ENCODE results near the gene CDC73.
"Not testable (repeated sequence)": the region's sequence is repeated elsewhere in the genome, so short reads cannot be mapped to it uniquely, and the experiment has no call there.

CDC73 gene

DNA sequence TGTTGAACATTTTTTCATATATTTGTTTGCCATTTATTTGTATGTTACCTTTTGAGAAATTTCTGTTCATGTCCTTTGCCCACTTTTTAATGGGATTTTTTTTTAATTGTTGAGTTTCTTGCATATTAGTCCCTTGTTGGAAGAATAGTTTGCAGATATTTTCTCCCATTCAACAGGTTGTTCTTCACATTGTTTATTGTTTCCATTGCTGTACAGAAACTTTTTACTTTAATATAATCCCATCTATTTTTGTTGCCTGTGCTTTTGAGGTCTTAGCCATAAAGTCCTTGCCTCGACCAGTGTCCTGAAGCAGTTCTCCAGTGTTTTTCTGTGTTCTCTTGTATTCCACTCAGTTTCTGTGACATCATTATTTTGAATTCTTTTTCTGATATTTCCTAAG is 118.8 kb downstream of the CDC73 start:
- DNase-seq, result no peak

DNA sequence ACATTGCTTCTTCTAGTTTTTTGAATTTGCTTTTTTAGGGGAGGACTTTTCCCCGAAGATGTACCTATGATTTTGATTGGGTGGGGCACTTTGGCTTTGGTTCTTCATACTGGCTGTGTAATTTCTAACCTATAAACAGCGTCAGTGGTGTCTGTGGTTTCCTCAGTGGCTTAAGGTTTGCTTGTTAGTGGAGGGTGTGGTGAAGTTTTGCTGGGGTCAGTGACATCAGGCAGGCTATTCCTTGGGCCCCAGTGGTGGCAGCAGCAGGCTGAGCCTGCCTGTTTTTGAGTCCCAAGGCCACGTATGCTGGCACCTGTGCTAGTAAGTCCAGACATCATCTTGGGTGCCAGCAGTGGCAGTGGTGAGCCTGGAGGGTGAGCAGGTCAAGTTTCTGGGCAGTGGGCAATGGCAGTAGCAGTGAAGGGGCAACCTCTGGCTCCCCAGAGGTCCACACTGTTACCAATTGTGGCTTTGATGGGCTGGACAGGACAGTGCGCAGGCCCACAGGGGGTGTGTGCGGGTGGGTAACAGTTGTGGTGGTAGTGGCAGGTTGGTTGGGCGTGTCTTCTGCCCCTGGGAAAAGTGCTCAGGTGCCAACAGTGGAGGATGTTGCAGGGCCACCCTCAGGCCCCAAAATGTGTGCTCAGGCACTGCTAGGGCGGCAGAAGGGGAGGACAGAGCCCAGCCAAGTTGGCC is 119.4 kb downstream of the CDC73 start:
- no peak for DNase-seq

DNA sequence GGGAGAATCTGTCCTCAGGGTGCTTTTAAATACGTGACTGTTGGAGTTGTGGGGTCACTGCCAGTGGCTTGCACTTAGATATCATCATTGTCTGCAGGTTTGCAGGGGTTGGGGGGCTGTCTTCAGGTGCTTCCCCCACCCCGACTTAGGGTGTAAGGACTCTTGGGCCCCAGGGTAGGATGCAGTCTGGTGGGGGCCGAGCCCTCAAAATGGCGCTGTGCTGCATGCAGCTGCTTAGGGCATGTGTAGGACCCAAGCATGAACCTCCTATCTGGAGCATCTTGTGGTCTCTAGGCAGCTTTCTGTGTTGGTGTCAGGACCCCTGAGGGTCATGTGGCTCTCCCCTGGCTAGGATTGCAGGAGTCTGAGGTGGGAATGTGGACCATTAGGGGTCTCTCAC is 120.2 kb downstream of the CDC73 start:
- DNase-seq, result no peak

DNA sequence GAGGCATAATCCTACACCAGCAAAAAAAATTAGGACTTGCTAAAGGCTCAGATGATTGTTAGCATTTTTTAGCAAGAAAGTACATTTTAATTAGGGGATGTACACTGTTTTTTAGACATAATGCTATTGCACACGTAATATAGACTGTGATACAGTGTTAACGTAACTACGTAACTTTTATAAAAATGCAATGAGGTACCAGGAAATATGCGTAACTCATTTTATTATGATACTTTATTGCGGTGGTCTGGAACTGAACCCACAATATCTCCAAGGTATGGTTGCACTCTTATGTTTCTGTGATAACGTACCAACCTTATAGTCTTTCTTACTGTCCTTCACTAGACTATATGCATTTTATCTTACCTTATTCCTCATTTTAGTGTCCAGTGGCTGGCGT is 127.4 kb downstream of the CDC73 start:
- no peak for DNase-seq

DNA sequence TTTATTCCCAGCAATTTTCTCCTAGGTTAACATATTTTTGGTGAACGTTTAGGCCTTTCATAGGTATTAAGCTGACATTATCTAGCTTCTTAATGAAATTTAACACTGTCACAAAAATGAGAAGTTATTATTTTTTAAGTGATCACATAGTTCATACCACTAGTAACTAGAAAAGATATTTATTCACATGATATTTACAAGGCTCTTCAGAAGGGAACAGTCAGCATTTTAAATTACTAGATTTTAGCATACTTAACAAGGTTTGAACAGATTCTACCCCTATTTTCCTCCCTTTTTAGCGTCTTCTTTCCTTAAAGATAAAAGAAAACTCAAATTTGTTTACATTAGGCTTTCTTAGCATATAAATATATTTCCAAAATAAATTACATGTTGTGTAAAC is 130.1 kb downstream of the CDC73 start:
- no peak for DNase-seq

DNA sequence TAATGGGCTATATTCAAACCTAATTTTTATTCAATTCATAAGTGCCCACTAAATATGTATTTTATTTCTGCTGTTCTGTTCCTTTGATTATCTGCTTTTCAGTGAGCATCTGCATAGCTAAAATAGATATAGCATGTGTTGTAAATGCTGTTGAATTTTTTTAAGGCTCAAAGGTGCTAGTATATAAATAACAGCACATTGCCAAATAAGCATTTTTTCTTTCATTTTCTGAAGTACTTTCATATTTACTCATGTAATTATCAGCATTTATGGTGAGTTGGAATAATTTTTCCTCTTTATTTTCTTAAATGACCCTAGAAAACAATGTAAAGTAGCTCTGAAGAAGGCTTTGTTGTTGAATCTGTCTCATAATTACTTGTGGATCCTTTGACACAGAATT is 134.2 kb downstream of the CDC73 start:
- DNase-seq, result no peak

DNA sequence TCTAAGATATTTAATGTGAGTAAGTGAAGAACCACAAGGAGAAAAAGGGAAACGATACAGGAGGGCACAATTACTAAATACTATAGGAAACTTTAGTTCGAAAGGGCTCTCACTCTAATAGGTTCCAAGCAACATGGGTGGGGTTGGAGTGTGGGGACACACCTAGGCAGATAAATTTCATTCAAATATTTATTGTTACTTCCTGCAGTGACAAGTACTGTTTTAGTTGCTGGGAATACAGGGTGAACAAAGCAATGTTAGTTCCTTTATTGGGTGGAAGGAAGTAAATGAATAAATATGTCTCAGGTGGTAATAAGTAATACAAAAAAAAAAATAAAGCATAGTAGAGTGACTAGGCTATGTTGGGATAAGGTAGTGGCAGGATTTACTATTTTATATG is 137.8 kb downstream of the CDC73 start:
- no peak for DNase-seq

DNA sequence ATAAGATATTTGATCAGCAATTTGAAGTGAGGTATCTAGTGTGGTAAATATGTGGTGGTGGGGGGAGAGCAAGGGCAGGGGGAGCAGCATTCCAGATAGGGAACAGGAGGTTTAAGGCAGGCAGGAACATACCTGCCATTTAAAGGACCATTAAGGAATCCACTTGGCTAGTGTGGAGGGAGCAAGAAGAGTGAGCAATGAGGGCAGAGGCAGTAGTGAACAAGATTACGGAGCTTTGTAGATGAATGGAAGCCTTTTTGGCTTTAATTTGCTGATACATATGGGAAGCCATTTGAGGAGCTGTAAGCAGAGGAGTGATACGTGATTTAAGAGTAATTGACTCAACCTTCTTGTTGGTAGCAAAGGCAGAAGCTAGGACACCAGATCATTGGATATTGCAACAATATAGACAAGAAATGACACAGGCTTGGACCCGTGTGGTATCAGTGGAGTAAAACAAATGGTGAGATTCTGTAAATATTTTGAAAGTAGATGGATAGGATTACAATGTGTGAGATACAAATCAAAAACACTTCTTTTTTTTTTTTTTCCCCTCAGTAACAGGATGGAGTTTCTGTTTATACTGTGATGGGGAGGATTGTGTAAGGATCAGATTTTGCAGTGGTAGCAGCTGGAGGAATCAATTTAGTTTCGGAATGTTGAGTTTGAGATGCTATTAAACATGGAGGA is 138.4 kb downstream of the CDC73 start:
- no peak for DNase-seq

DNA sequence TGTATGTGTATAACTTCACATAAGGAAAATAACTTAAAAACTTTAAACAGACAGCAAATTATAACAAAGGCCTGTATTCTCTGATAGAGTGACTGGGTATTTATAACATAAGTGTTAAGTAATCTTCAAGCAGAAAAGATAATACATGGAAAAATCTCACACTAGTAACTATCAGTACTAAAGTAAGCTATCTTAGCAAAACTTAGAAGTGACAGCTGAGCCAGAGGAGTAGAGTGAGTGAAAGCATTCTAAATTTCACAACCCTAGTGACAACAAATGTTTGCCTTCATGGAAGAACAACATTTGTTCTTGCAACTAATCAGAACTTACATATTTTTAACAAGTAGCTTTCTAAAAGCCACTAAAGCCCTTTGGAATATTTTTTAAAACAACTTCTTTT is 139.1 kb downstream of the CDC73 start:
- no peak for DNase-seq

DNA sequence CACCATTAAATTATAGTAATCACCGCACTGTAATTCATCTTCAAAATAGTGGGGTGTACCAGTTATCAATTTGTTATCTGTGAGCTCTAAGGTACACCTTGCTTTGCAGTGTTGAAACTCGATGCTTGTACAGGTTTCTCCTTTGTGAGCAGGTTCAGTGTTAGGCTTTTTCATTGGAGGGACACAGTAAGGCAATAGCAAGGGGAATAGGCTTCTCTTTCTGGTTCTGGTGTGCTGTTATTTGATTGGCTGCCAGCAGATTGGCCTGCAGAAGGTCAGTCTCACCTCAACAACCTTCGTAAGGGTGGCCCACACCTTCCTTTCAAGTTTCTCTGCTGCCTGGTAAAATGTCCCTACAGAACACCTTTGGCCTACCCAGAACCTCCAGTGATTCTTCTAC is 140.8 kb downstream of the CDC73 start:
- DNase-seq, result no peak

DNA sequence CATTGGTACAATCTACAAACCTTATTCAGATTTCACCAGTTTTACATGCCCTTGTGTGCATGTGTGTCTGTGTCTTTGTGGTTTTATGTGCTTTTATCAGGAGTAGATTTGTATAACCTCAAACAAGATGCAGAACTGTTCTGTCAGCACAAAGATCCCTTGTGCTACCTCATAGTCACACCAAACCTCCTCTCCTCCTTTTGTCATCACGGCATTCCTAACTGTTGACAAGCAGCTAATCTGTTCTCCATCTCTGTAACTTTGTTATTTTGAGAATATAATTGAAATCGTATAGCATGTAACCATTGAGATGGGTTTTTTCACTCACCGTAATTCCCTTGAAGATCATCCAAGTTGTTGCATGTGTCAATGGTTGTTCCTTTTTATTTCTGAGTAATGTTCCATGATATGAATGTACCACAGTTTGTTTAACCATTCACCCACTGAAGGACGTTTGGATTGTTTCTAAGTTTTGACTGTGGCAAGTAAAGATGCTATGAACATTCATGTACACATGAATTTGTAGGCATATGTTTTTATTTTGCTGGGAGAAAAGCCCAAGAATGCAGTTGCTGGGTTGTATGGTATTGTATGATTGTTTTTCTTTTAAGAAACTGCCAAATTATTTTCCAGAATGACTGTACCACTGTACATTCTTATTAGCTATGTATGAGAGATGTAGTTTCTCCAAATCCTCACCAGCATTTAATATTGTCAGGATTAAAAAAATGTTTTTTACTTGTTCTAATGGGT is 142.7 kb downstream of the CDC73 start:
- no peak for DNase-seq

DNA sequence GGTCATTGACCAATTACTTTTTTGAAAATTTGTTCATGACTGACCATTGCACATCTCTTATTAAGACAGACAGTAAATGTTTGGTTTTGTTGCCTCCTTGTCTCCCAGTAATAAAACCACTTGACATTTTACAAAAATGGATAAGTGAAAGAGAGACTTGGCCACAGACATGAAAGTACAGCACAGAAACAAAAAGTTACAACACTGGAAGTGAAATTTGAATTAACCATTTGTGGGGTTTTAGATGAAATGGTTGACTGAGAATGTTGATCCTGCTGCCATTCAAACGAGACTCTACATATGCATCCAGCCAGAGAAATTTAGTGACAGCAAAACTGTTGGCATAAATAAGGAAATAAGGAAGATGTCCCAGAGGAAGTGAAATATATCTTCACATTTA is 143.9 kb downstream of the CDC73 start:
- no peak for DNase-seq

DNA sequence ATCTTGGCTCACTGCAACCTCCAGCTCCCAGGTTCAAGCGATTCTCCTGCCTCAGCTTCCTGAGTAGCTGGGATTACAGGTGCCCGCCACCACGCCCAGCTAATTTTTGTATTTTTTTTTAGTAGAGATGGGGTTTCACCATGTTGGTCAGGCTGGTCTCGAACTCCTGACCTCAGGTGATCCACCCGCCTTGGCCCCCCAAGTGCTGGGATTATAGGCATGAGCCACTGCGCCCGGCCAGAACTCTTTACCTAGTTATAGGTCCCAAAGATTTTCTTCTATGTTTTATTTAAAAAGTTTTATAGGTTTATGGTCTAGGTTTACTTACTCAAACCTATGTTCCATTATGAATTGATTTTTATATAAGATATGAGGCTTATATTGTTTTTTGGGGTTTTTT is 145.0 kb downstream of the CDC73 start:
- DNase-seq, result not testable (repeated sequence)

DNA sequence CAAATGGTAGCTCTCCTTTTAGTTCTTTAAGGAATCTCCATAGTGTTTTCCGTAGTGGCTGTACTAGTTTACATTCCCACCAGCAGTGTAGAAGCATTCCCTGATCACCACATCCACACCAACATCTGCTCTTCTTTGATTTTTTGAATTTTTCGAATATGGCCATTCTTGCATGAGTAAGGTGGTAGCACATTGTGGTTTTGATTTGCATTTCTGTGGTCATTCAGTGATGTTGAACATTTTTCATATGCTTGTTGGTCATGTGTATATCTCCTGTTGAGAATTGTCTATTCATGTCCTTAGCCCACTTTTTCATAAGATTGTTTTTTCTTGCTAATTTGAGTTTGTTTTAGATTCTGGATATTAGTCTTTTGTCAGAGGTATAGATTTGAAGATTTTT is 149.2 kb downstream of the CDC73 start:
- DNase-seq, result no peak

DNA sequence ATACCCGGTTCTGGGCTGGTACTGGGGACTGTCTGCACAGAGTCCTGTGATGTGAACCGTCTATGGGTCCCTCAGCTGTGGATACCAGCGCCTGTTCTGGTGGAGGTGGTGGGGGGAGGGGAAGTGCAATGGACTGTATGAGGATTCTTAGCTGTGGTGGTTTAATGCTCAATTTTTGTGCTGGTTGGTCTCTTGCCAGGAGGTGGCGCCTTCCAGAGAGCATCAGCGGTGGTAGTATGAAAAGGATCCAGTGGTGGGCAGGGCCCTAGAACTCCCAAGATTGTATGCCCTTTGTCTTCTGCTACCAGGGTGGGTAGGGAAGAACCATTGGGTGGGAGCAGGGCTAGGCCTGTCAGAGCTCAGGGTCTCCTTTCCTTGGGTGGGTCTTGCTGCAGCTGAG is 153.9 kb downstream of the CDC73 start:
- no peak for DNase-seq

DNA sequence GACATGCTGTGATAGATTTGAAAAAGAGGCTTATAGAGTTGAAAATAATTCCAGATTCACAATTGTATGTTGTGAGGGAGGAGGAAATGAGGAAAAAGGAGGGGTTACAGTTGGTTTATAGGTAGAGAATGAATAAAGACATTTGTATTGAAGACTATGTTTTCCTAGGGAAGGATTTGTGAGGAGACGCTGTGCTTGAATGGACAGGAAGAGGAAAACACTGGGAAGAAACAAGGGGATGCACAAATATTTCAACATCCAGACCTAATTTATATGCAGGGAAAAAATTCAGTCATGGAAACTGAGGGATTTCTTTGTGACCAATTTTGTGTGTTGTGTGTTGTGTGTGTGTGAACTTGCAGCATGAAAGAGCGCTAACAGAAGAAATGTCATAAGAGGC is 157.1 kb downstream of the CDC73 start:
- no peak for DNase-seq

DNA sequence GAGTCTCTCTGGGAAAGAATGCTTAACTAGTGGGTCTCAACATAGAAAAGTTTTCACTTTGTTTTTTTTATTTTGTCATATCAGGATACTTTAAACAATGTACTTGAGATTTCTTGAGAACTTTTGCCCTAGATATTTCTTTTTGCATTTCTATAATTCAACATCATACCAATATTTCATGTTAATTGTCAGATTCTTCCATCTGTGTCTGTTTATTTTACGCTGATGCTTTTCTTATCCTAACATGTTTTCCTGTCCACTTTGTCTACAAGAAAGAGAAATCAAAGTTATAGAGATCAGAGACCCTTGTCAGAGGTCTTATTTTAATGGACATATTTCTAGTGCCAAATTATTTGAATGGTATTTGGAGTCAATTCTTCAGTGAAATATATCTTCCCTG is 160.1 kb downstream of the CDC73 start:
- no peak for DNase-seq

DNA sequence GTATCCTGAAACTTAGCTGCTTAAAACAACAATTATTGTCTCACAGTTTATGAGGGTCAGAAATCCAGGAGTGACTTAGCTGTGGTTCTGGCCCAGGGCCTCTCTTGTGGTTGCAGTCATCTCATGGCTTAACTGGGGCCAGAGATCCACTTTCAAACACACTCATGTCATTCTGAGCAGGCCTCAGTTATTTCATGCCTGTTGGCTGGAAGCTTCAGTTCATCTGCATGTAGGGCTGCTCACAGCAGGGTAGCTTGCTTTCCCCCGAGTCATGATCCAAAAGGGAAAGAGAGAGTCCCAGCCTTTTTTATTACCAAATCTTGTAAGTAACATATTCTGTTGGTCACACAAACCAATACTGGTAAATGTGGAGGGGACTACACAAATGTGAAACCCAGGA is 161.2 kb downstream of the CDC73 start:
- DNase-seq, result no peak

DNA sequence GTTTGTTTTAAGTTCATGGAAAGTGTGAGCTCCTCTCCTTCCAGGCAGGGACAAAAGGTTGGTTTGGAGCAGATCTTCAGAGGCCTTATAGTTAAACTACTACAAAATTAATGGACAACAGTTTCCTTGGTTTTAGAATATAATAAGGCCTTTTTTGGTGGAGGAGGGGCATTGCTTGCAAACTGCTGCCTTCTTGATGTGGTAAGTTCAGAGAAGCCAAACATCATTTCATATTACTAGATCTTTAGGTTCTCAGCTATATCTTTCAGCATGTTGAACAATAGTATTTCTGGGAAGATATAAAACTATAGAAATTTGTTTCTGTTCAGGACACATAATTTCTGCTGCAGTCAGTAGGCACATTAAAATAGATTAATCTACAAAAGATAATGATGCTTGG is 162.4 kb downstream of the CDC73 start:
- no peak for DNase-seq

DNA sequence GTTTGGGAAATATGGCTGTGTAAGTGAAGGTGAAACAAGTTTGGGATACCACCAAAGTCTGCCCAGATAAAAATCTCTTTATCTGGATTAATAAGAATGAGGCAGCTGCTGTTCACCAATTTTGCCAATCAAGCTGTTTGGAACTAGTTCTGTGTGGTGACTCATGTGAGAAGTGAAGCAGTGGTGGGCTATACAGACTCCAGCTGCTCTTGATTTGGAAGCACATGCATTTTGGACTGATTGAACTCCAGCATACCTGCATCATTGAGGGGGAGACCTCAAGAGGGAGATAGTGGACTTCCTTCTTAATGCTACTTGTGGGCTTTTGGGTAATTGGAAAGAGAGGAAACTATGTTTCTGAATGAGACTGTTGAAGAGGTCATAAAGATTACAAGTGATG is 163.8 kb downstream of the CDC73 start:
- DNase-seq, result no peak

DNA sequence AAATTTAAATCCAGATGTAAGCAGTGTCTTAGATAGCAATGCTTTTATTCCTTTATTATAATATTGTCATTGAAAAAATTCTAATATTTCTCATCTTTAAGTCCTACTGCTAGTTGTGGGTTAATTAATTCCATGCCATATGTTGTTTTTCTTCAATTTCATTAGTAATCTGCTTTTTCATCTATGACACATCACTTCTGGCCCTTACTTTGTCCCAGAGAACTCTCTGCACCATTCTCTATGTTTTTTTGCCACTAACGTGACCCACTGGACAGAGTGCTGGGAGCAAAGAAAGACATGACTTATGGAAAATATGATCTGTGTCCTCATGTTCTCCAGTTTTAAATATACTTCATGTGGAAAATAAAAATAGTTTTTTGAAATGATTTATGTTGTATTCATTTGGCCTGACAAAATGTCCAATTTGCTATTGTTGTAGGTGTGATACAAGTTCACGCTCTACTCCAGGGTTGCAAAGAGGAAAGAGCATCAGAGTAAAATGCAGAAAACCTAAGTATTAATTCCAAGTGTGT is 166.8 kb downstream of the CDC73 start:
- peak in 1 of 2 experiments; percentile 49 for DNase-seq

DNA sequence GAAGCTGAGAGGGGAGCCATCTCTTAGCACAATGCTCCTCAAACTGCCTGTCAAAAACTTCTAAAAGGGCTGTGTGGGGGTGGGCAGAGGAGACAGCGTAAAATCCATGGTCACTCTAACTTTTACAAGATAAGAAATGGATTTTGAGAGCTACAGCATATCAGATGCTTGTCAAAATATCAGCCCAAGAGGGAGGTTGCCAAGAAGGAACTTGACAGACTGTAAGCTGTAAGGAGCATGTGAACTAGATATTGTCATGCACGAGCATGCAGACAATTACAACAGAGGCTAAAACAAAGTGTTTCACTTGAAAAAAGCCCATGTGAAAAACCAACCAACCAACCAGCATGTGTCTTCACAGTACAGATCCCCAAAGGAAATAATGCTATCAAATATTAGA is 171.9 kb downstream of the CDC73 start:
- DNase-seq, result no peak

DNA sequence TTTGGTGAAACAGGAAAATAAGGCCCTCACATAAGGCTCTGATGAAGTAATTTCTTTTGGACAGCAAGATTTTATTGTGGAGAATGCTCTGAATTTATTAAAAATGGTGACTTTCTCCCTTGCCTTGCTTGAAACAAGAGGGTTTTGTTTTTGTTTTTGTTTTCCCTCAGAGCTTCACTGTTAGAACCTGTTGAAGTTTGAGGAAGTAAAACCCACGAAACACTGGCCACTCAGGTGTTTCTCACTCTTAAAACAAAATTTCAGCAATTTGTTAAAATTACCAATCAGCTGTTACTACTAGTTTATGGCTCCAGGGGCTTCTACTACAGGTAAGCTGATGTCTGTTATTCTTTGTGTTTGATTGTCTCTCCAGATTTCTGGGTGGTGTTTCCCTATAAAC is 177.2 kb downstream of the CDC73 start:
- no peak for DNase-seq

DNA sequence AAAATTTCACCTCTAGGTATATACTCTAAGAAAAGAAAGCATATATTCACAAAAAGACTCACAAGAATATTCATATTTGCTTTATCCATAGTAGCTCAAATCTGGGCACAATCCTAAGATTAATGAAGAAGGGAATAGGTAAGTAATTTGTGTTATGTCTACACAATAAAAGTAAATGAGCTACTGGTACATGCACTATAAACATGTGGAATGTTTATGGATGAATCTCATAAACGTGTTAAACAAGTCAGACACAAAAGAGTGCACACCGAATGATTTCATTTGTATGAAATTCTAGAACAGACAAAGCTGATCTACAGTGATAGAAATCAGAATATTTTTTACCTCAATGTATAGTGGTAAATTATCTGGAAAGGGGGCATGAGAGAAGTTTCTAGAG is 179.9 kb downstream of the CDC73 start:
- DNase-seq, result no peak
